Muscle layer of colon (tissue), 2 donors: Measurements from ENCODE around the gene IL24.

Experiments
- H3K27ac ChIP-seq: one replicate; pipeline ENCODE4 v1.7.0; 2013; ENCODE audit warnings: low read depth, mild to moderate bottlenecking, low read length, moderate library complexity
- H3K27me3 ChIP-seq, 2 donors: one replicate each; pipeline ENCODE4 v1.7.0; 2013; ENCODE audit warnings: low read length in 2 of 2, mild to moderate bottlenecking in 2 of 2; ENCODE audit not compliant: insufficient read depth in 2 of 2, control insufficient read depth in 1 of 2
- H3K36me3 ChIP-seq: one replicate; pipeline ENCODE4 v1.7.0; 2013; ENCODE audit warnings: mild to moderate bottlenecking, low read length; ENCODE audit not compliant: insufficient read depth
- H3K4me1 ChIP-seq: one replicate; pipeline ENCODE4 v1.7.0; 2013; ENCODE audit warnings: mild to moderate bottlenecking, low read length; ENCODE audit not compliant: insufficient read depth
- H3K4me3 ChIP-seq, 2 donors: one replicate each; pipeline ENCODE4 v1.7.0; 2013; ENCODE audit warnings: low read length in 2 of 2, low read depth in 1 of 2, mild to moderate bottlenecking in 1 of 2, moderate library complexity in 1 of 2
- H3K9ac ChIP-seq: one replicate; pipeline ENCODE4 v1.7.0; 2013; ENCODE audit warnings: low read length
- H3K9me3 ChIP-seq: one replicate; pipeline ENCODE4 v1.7.0; 2013; ENCODE audit warnings: mild to moderate bottlenecking, low read length
- donor health status: abdominal sarcoma.
- donor health status: Adenocarcinoma of cecum.

Gene IL24

GRCh38 chr1:206895837-206896242 lies 1.4 kb upstream of the IL24 start:
- no peak overlapping the region for H3K9ac ChIP-seq
- H3K36me3 ChIP-seq, result no peaks in the 10 kb centered on the region
- H3K27ac ChIP-seq, result no peak overlapping the region
- no peaks in the 10 kb centered on the region for H3K4me1 ChIP-seq
- H3K27me3 ChIP-seq, result peaks cover 0 to 4% of the 10 kb centered on the region in 2 donors
- no peaks in the 10 kb centered on the region for H3K9me3 ChIP-seq
- no peak overlapping the region for H3K4me3 ChIP-seq

- H3K27me3 ChIP-seq, result peaks cover 0 to 4% of the 10 kb centered on the region in 2 donors
- no peak overlapping the region for H3K9ac ChIP-seq
- no peaks in the 10 kb centered on the region for H3K36me3 ChIP-seq
- no peaks in the 10 kb centered on the region for H3K4me1 ChIP-seq
- no peak overlapping the region for H3K27ac ChIP-seq
- no peaks in the 10 kb centered on the region for H3K9me3 ChIP-seq
- no peak overlapping the region for H3K4me3 ChIP-seq
Observed at GRCh38 chr1:206896261-206896660, 982 bp upstream of the IL24 start.

- H3K4me3 ChIP-seq, result no peak overlapping the region
- H3K36me3 ChIP-seq, result no peaks in the 10 kb centered on the region
- no peak overlapping the region for H3K9ac ChIP-seq
- no peaks in the 10 kb centered on the region for H3K9me3 ChIP-seq
- peaks cover 0 to 4% of the 10 kb centered on the region in 2 donors for H3K27me3 ChIP-seq
- H3K27ac ChIP-seq, result no peak overlapping the region
- no peaks in the 10 kb centered on the region for H3K4me1 ChIP-seq
Observed at GRCh38 chr1:206898089-206898914, 1.1 kb downstream of the IL24 start.

GRCh38 chr1:206898915-206899431 lies 1.7 kb downstream of the IL24 start:
- Histone ChIP-seq H3K27me3 (peaks cover 0 to 4% of the 10 kb centered on the region in 2 donors), H3K4me1 (no peaks in the 10 kb centered on the region), H3K27ac (no peak overlapping the region), H3K9me3 (no peaks in the 10 kb centered on the region), H3K36me3 (no peaks in the 10 kb centered on the region), H3K9ac (no peak overlapping the region), H3K4me3 (no peak overlapping the region)

GRCh38 chr1:206899717-206900116 lies 2.5 kb downstream of the IL24 start:
- H3K27ac ChIP-seq, result no peak overlapping the region
- H3K9ac ChIP-seq, result no peak overlapping the region
- peaks cover 0 to 4% of the 10 kb centered on the region in 2 donors for H3K27me3 ChIP-seq
- no peaks in the 10 kb centered on the region for H3K4me1 ChIP-seq
- H3K9me3 ChIP-seq, result no peaks in the 10 kb centered on the region
- H3K36me3 ChIP-seq, result no peaks in the 10 kb centered on the region
- no peak overlapping the region for H3K4me3 ChIP-seq

- H3K36me3 ChIP-seq, result no peaks in the 10 kb centered on the region
- no peak overlapping the region for H3K9ac ChIP-seq
- no peak overlapping the region for H3K4me3 ChIP-seq
- H3K9me3 ChIP-seq, result no peaks in the 10 kb centered on the region
- peaks cover 0 to 4% of the 10 kb centered on the region in 2 donors for H3K27me3 ChIP-seq
- no peak overlapping the region for H3K27ac ChIP-seq
- no peaks in the 10 kb centered on the region for H3K4me1 ChIP-seq
Observed at GRCh38 chr1:206900149-206900548, 2.9 kb downstream of the IL24 start.

GRCh38 chr1:206901944-206902343 lies 4.7 kb downstream of the IL24 start:
- Histone ChIP-seq H3K4me1 (no peaks in the 10 kb centered on the region), H3K4me3 (no peak overlapping the region), H3K27me3 (peaks cover 0 to 4% of the 10 kb centered on the region in 2 donors), H3K9ac (no peak overlapping the region), H3K9me3 (no peaks in the 10 kb centered on the region), H3K36me3 (no peaks in the 10 kb centered on the region), H3K27ac (no peak overlapping the region)

GRCh38 chr1:206902702-206903101 lies 5.5 kb downstream of the IL24 start:
- H3K4me3 ChIP-seq, result no peak overlapping the region
- H3K27me3 ChIP-seq, result peaks cover 0 to 4% of the 10 kb centered on the region in 2 donors
- H3K27ac ChIP-seq, result no peak overlapping the region
- H3K4me1 ChIP-seq, result no peaks in the 10 kb centered on the region
- no peaks in the 10 kb centered on the region for H3K36me3 ChIP-seq
- no peaks in the 10 kb centered on the region for H3K9me3 ChIP-seq
- no peak overlapping the region for H3K9ac ChIP-seq

GRCh38 chr1:206903687-206904086 lies 6.4 kb downstream of the IL24 start:
- H3K36me3 ChIP-seq, result no peaks in the 10 kb centered on the region
- H3K27ac ChIP-seq, result no peak overlapping the region
- H3K9ac ChIP-seq, result no peak overlapping the region
- H3K4me3 ChIP-seq, result no peak overlapping the region
- H3K4me1 ChIP-seq, result no peaks in the 10 kb centered on the region
- H3K27me3 ChIP-seq, result peaks cover 0 to 4% of the 10 kb centered on the region in 2 donors
- no peaks in the 10 kb centered on the region for H3K9me3 ChIP-seq

GRCh38 chr1:206904423-206905142 lies 7.3 kb downstream of the IL24 start:
- Histone ChIP-seq H3K4me3 (no peak overlapping the region), H3K4me1 (no peaks in the 10 kb centered on the region), H3K27me3 (peaks cover 0 to 8% of the 10 kb centered on the region in 2 donors), H3K9ac (no peak overlapping the region), H3K27ac (no peak overlapping the region), H3K9me3 (no peaks in the 10 kb centered on the region), H3K36me3 (no peaks in the 10 kb centered on the region)

- H3K4me3 ChIP-seq, result no peak overlapping the region
- H3K27me3 ChIP-seq, result peaks cover 6 to 15% of the 10 kb centered on the region in 2 donors
- no peaks in the 10 kb centered on the region for H3K9me3 ChIP-seq
- H3K4me1 ChIP-seq, result no peaks in the 10 kb centered on the region
- H3K36me3 ChIP-seq, result no peaks in the 10 kb centered on the region
- H3K27ac ChIP-seq, result no peak overlapping the region
- no peak overlapping the region for H3K9ac ChIP-seq
Observed at GRCh38 chr1:206905295-206906164, 8.3 kb downstream of the IL24 start.
